Measurements from ENCODE around the gene CLN3.
A peak's percentile ranks its signal among the peaks of the same experiment; 100 is the strongest.
"Not testable (repeated sequence)": the region's sequence is repeated elsewhere in the genome, so short reads cannot be mapped to it uniquely, and the experiment has no call there.

Gene CLN3

DNA sequence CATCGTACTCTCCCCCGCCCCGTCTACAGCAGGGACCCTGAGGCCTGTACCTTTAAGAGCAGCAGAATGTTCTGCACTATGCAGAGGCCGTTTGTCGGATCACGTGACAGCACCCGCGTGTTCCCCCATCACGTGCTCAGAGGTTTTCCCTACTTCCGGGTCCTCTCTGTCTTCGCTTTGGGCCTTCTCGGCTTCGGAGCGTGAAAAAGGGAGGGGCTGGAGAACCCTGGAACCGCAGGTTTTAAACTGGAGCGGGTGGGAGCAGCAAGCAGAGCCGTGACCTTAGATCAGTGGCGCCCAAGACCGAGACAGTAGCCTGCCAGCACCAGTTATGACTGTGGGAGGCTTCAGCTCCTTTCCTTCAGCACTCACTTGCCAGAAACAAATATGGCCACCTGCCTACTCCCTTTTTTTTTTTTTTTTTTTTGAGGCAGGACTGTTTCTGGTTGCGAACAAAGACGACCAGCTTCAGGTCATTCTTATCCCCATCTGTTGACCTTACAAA, at the start of gene CLN3:
Gene CLN3, minus strand, starts transcription at position 105 of the 505 bp plus-strand sequence. CDS start 315 bp downstream, outside the sequence.
- DNase-seq, result peak; percentile 92

DNA sequence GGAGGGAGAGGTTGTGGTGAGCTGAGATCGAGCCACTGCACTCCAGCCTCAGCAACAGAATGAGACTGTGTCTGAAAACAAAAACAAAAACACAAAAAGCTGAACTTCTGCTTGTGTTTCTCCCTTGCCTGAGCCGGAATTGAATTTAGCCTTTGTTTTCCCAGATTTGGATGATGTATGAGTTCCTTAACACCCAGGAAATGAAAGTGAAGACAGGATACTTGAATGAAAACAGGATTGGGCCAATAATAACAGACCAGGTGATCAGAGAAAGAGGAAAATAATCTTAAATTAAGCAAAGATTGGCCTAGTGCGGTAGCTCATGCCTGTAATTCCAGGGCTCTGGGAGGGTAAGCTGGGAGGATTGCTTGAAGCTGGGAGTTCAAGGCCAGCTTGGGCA, 48.5 kb upstream of the CLN3 start:
- no peak for DNase-seq

DNA sequence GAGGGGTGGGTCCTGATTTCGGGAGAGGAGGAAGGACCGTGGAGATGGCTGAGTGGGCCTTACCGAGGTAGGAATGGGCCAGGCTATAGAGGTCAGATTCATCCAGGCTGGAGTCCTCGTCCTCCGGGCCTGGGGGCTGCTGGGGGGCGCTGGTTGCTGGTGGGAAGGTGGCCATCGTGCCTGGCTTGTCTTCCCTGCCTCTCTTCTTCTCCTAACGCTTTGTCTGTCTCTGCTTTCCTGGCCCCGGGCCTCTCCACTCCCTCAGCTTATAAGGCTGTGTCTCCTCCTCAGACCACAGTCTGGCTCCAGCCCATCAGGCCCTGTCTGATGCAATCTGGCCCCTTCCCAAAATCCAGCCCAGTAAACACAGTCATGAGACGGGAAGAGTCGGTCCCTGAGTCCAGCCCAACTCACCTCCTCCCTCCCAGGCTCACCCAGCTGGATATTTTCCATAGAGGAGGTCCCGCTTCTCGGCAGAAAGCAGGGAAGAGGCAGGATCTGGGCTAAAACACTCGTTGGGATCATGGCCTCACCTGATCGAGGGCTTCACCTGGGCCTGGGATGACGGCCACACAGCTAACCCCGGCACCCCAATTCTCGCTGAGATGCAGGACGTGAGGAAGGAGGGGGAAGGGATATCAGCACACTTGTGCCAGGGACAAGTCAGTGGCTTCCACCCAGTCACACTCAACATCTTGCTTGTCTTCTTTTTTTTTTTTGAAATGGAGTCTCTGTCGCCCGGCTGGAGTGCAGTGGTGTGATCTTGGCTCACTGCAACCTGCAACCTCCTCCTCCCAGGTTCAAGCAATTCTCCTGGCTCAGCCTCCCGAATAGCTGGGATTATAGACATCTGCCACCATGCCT, 47.1 kb upstream of the CLN3 start, which contains the start of gene NUPR1:
Gene NUPR1, minus strand, starts transcription at position 242 of the 864 bp plus-strand sequence. Its CDS starts 67 bp downstream, at position 175.
- peak; percentile 82 for DNase-seq

DNA sequence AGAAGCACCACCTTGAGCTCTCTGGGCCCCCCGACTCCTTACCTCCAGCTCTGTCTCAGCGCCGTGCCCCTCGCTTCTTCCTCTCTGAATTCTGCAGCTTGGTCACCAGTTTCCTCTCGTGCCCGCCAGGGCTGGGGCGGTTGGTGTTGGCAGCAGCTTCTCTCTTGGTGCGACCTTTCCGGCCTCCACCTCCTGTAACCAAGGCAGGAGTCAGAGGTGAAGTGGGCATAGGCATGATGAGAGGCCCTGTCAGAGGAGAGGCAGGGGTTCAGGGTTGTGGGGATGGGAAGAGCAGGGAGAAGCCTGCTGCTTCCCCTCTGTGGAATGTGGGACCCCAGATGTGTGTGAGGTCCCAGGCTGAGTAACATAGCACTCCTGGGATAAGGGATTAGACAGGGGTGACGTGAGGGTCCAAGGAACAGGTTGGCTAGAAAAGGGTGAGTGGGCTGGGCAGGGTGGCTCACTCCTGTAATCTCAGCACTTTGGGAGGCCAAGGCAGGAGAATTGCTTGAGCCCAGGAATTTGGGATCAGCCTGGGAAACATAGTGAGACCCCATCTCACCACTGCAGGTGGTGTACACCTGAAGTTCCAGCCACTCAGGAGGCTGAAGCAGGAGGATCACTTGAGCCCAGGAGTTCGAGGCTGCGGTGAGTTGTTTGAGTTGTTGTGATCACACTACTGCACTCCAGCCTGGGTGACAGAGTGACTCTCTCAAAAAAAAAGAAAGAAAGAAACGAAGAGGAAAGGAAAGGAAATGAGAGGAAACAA, 46.3 kb upstream of the CLN3 start:
- DNase-seq, result no peak

DNA sequence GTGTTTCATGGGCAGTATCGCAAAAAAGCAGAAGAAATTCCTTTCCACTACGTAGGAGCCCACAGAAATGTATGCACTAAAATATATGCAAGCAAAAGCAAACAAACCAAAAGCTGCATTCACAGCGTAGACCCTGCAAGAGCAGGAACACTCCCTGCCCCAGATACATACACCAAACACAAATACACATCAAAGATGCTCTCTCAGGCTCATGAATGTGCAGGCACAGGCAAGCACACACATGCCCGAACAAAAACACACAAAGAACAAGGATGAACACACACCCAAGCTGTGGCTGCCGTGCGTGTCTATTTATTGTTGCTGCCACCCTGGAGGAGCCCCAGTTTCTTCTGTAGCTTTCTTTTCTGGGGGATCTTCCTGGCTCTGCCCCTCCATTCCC, 45.2 kb upstream of the CLN3 start:
- no peak for DNase-seq

DNA sequence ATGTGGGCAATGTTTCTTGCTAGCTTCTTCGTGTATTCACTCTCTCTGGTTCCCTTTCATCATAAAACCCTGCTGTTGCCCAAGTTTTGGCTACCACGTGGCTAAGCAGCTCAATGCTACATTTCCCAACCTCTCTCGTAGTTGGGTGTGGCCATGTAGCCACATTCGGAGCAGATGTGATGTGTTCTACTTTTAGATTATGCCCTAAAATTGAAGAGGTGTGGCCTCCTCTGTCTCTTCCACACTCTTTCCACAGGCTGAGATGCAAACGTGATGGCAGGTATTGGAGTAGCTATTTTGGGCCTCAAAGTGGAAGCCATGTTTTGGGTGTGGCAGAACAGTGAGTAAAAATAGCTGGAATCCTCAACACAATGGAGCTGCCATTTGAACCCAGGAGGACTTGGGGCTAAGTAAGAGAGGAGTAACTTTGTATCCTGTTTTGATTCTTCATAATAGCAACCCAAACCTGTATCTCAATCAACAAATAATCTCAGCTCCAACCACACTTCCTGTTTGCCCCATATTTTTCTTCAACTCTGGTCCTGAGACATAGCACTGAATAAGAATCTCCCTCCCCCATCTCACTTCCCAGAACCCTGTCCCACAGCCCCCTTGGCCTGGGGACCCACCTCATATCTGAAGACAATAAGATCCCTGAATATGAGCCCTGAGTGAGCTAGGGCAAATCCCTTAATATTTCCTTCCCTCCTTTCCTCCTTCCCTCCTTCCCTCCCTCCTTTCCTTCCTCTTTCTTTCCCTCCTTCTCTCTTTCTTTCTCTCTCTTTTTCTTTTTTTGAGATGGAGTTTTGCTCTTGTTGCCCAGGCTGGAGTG, 42.9 kb upstream of the CLN3 start:
- DNase-seq, result no peak

DNA sequence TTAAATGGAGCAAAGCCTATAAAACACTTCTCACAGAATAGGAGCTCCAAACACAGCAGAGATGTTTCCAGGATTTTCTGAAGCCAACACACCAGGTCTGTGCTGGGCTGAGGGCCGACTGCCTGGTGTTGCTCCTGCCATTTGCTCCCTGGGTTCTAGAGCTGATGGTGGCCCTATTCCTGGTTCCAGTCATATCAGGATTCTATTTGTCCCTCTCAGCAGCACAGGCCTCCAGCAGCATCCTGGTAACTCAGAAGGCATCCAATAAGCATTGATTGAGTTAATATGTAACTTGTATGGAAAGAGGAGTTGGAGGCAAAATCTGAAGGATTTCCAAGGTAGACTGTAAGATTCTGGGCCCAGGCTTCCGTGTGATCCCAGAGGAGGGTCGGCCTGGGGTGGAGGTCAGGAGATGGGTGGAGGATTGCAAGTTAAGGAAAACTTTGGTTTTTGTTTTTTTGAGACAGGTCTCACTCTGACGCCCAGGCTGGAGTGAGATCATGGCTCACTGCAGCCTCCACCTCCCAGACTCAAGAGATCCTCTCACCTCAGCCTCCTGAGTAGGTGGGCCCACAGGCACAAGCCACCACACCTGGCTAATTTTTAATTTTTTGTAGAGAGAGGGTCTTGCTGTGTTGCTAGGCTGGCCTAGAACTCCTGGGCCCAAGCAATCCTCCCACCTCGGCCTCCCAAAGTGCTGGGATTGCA, 41.2 kb upstream of the CLN3 start:
- DNase-seq, result no peak

DNA sequence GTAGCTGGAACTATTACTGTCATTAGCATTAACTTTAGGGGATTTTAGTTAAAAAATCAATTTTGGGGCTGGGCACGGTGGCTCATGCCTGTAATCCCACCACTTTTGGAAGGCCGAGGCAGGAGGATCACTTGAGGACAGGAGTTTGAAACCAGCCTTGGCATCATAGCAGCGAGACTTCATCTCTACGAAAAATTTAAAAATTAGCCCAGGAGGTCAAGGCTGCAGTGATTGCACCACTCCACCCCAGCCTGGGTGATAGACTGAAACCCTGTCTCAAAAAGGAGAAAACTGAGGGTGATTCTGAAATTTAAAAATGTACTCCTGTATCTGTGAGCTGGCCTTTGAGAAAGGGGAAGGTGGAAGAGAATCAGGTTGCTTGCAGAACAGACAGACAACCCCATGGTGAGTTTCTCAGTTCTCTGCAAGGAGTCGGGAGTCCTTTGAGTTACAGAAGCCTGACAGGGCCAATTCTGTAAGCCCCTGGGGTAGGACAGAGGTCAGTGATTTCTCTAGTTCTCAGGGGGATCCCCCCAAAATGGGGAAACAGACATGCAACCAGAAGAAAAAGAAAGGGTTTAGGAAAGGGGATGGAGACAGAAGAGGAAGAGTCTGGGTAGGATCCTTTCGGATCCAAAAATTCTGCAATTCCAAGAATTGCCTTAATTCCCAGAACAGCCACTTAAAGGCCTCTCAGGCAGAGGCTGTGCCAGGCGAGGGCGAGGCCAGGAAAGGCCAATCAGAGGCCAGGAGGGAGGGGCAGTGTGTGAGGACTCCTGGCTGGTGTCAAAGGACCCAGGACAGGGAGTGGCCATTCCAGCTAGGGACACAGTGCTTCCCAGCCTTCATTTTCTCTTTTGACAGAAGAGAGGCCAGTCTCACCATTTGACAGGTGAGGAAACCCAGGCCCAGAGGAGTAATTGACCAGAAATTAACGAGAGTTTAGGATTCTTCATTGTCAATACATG, 40.2 kb upstream of the CLN3 start:
- no peak for DNase-seq

DNA sequence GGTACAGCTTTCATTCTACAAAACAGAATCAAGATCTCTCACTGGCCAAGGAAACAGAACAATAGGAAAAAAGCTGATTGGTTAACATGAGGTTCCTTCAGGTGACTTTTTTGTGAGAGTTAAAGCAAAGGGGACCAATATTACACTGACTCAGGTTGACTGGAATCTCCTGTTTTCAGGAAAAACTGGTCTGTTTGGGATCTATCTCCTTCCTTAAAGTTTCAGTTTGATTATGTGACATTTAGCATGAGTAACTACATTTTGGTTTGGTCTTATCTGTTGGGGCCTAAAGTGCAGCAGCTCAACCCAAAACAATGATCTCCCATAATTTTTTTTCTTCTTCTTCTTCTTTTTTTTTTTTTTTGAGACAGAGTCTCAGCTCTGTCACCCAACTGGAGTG, 37.2 kb upstream of the CLN3 start:
- DNase-seq, result no peak

DNA sequence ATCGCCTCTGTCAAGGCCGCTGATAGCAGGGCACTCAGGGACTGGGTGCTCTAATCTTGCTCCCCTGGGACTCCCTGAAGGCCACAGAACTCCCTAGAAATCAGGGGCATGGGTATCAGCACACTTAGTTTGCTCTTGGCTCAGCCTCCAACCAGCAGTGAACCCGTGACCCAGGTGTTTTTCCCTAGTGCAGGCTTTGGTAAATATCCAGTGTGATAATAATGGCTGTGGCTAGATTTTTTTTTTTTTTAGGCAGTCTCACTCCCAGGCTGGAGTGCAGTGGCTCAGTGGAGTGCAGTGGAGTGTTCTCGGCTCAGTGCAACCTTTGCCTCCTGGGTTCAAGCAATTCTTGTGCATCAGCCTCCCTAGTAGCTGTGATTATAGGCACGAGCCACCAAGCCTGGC, 36.6 kb upstream of the CLN3 start:
- DNase-seq, result no peak

DNA sequence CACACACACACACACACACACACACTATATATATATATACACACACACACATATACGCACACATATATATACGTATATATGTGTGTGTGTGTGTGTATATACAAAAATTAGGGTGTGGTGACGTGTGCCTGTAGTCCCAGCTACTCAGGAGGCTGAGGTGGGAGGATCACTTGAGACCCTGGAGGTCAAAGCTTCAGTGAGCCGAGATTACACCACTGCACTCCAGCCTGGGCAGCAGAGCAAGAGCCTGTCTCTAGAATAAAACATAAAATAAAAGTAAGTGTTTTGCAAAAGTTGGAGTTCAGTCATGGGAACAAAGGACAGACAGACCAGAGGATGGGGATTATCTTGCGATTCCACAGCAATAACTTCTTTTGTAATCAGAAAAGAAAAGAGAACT, 36.1 kb upstream of the CLN3 start:
- DNase-seq, result no peak

DNA sequence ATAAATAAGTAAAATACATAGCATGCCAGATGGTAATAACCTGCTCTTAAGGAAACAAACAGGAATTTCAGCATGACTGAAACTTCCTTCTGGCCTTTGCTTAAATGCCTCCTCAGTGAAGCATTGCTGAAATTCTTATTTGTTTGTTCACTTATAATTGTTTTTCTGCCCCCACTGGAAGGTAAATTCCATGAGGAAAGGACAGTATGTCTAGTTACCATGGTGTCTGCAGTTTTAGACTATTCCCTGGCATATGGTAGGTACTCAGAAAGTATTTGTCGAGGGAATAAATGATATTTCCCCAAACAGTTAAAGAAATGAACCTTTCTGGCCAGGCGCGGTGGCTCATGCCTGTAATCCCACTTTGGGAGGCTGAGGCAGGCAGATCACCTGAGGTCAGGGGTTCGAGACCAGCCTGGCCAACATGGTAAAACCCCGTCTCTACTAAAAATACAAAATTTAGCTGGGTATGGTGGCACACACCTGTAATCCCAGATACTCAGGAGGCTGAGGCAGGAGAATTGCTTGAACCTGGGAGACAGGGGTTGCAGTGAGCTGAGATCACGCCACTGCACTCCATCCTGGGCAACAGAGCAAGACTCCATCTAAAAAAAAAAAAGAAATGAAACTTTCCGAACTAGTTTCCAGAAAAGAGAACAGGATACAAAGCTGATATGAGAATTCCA, 35.4 kb upstream of the CLN3 start:
- DNase-seq, result not testable (repeated sequence)

DNA sequence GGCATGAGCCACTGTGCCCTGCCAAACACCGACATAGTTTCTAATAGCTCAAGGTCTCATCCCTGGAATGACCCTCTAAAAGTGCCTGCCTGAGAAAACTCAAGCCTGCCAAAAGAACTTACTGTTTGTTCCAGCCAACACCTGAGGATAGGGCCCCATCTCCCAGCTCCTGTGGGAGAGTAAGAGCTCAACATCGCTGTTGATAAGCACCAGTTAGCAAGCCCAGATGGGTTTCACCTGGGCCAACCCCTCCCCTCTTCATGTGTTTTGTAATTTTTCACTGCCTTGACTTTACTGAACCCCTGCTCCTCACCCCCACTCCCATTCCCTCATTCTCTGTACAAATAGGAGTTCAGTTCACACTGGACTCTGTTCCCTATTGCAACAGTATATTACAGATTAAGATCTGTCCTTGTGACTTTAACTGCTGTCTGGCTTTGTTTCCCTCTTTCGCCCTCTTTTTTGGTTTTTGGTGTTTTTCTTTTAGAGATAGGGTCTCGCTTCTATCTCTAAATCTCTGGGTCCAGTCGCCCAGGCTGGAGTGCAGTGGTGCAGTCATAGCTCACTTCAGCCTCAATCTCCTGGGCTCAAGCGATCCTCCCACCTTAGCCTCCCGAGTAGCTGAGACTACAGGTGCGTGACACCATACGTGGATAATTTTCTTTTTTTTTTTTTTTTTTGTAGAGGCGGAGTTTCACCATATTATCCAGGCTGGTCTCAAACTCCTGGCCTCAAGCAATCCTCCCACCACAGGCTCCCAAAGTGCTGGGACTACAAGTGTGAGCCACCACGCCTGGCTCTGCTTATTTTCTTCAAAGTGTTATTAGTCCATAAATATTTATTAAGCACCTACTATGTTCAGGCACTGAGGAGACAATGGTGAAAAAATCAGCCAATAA, 34.6 kb upstream of the CLN3 start:
- no peak for DNase-seq

DNA sequence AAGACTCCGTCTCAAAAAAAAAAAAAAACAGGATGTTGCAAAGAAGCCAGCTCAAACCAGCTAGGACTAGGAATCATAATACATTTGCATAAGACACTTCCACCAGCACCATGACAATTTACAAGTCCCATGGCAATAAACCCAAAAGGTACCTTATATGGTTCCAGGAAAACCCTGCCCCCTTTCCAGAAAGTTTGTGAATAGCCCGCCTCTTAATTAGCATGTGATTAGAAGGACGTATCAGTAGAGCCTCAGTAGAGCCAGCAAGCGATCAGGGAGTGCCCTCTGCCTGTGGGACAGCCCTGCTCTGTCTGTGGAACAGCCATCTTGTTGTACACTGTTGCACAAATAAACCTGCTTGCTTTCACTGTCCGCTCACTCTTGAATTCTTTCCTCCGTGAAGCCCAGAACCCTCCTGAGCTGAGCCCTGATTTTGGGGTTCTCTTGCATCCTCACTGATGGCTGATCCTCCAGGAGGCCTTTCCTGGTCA, 32.9 kb upstream of the CLN3 start:
- DNase-seq, result no peak

DNA sequence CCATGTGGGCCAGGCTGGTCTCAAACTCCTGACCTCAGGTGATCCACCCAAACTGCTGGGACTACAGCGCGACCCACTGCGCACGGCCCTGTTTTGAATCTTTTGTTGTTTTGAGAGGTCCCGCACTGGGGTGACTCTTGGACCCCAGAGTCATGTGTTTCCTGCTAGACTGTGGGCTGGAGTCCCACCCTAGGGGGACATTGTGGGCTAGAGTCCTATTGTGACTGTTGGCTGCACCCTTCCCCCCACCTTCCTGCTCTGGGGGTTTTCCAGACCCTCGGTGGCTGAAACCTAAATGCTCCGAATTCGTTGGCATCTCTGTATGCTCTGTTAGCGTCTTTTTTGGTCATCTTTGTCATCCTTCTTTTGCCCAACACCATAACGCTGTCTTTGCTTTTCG, 30.9 kb upstream of the CLN3 start:
- no peak for DNase-seq

DNA sequence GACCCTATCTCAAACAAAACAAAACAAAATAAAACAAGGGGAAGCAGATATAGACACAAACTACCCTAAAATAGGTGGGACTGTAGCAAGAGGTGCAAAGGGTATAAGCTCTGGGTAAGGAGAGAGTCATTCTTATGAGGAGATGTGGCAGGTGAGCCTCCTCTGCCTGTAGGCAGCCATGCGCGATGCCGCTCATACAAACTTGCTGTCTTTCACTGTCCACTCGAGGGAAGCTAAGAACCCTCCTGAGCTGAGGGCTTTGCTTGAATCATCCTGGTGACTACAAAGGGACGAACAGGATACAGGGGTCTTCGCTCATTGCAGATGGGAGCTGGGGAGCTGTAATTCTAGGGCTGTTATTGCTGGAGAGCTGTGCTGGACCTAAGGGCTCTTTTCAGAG, 29.6 kb upstream of the CLN3 start:
- DNase-seq, result no peak

DNA sequence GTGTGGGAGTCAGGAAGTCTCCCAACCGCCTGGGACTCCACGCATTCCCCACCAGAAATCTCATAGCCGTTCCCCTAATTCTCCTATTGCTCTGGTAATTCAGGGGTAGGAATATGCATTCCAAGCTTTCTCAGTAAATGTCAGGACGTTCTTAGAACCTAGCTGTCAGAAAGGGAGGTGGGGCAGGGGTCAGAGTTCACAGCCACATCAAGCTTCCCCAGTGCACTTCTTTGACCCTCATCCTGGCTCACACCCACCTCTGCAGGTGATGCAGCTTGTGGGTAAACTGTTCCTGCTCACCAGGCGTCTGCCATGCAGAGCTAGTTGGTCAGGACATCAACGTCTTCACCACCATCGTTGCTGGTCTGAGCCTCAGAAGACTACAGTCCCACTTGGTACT, 28.8 kb upstream of the CLN3 start:
- no peak for DNase-seq

DNA sequence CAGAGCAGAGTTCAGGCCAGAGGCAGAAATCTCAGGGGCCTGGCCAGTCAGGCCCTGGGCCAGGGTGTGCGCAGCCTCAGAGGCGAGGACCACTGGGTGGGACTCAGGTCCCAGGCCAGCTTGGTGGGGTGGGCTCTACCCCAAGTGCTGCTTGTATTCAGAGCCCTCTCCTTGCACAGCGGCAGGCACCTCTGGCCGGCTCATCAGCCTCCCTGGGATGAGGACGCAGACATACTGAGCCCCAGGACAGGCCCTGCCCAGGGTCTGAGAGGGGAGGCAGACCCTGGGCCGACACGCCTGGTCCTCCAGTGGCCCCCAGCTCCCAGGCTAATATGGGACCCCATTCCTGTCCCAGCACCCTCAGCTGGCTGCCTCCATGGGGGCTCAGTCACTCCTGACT, 22.4 kb upstream of the CLN3 start:
- no peak for DNase-seq

All from amniotic stem cell (primary cell).